Cardiac septum (tissue), 1 donor: ENCODE measurements around the gene RETREG2. TPM values are rescaled to one million over a fixed set of nuclear protein-coding genes. Genes with fewer than 3 reads are reported as not detected.
A peak's percentile ranks its signal among the peaks of the same experiment; 100 is the strongest.
"Not testable (repeated sequence)": the region's sequence is repeated elsewhere in the genome, so short reads cannot be mapped to it uniquely, and the experiment has no call there.

ENCODE experiments used
- DNase-seq: peaks from one replicate; pipeline ENCODE4 v3.0.0-alpha.2; 2020; ENCODE audit warnings: low spot score
- intact Hi-C: fragments of 100-400 bp; cut with DNase I; formaldehyde crosslinking; loops from one replicate; pipeline ENCODE4 v1.14.0; 2022
- total RNA-seq: library from RNA; stranded (reverse); fragmentation: NEBNext Ultra II Directional; extraction: Animal tissue kit (Norgen Biotek cat#: 25700); gene quantifications from one replicate; pipeline ENCODE4 v1.2.1, GENCODE V29; 2021
- donor health status: DM: no; HTN: no; CAD: no.

The RETREG2 gene
- total RNA-seq, 1 donor from 2014 or later = 31.2 TPM

DNA sequence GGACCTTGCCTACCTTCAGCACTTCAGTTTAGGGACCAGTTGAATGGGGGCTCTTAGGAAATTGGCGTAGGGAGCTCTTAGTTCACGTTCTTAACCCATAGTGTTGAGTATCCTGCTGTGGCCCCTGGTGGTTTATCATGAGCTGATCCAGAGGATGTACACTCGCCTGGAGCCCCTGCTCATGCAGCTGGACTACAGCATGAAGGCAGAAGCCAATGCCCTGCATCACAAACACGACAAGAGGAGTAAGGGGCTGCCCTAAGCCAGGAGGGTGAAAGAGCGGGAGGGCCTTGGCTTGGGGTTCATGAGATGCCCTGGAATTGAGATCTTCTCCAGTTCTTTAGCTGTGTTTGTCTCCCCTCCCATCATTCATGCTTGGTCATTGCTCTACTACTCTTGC is 2.9 kb downstream of the RETREG2 start:
- DNase-seq = no peak
- intact Hi-C loops = no loop called here

DNA sequence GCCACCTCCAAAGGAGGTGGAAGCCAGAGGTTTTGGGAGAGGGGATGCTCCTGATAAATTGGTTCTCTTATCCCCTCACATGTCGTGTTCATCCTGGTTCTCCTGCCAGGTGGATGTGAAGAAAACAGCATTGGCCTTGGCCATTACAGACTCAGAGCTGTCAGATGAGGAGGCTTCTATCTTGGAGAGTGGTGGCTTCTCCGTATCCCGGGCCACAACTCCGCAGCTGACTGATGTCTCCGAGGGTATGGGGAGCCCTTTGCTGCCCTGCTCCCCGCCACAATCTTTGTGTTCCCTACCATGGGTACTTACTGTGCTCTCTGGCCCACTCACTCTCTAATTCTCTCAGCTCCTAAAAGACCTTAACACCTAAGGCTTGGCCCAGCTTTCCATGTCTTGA is 3.5 kb downstream of the RETREG2 start:
- DNase-seq = no peak
- intact Hi-C loops = no loop called here

DNA sequence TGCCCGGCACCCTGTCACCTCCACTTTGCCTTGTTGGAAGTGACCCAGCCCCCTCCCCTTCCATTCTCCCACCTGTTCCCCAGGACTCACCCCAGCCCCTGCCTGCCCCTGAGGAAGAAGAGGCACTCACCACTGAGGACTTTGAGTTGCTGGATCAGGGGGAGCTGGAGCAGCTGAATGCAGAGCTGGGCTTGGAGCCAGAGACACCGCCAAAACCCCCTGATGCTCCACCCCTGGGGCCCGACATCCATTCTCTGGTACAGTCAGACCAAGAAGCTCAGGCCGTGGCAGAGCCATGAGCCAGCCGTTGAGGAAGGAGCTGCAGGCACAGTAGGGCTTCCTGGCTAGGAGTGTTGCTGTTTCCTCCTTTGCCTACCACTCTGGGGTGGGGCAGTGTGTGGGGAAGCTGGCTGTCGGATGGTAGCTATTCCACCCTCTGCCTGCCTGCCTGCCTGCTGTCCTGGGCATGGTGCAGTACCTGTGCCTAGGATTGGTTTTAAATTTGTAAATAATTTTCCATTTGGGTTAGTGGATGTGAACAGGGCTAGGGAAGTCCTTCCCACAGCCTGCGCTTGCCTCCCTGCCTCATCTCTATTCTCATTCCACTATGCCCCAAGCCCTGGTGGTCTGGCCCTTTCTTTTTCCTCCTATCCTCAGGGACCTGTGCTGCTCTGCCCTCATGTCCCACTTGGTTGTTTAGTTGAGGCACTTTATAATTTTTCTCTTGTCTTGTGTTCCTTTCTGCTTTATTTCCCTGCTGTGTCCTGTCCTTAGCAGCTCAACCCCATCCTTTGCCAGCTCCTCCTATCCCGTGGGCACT is 4.5 kb downstream of the RETREG2 start:
- no peak for DNase-seq
- intact Hi-C loops = no loop called here

DNA sequence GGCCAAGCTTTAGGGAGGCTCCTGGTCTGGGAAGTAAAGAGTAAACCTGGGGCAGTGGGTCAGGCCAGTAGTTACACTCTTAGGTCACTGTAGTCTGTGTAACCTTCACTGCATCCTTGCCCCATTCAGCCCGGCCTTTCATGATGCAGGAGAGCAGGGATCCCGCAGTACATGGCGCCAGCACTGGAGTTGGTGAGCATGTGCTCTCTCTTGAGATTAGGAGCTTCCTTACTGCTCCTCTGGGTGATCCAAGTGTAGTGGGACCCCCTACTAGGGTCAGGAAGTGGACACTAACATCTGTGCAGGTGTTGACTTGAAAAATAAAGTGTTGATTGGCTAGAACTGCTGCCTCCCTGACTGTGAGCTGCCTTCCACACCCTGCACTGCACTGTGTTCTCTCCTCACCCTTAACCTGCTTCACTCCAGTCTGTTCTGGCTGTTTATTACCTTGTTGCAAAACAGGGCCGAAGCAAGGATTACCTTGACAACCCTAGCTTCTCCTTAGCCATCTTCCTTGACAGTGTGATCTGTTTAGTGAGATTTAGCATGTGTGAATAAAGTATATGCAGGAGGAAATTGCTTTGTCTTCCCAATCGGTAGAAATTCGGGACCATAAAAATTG is 5.2 kb downstream of the RETREG2 start:
- DNase-seq = no peak
- intact Hi-C loops = no loop called here

DNA sequence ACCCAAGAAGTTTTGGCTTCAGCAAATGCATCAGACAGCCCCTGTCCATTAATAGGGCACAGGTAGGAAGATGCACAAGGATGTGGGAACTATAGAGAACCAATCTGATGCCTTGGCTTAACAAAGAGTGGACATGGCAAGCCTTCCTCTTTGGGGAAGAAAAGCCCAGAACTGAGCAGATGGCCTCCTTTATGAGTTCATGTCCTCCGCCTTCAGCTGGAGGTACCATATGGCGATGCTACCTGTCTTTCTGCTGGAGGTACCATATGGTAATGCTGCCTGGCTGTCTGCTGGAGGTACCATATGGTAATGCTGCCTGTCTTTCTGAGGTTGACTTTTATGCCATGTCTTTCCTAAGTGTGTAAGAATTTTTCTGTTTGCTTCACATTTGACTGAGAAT is 6.0 kb downstream of the RETREG2 start:
- intact Hi-C loops = no loop called here
- no peak for DNase-seq

DNA sequence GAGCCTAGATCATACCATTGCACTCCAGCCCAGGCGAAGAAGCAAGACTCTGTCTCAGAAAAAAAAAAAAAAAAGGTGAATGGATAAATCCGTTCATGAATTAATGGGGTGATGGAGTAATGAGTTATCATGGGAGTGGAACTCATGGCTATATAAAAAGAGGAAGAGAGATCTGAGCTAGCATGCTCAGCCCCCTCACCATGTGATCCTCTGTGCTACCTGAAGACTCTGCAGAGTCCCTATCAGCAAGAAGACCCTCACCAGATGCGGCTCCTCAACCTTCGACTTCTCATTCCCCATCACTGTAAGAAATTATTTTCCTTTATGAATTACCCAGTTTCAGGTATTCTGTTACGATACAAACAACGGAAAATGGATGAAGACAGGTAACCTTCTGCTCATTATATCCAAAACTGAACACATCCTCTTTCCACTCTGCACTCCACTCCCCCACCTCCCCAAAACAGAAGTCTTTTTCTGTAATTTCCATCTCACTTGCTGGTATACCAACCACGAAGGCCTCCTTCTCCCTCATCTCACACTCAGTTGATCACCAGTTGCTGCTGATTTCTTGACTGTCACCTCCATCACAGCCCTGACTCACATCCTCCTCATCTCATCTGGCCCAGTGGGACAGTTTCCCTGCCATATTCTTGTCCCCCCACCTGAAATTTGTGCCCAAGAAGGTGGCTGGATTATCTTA is 8.8 kb downstream of the RETREG2 start:
- DNase-seq = no peak
- intact Hi-C loops = no loop called here

DNA sequence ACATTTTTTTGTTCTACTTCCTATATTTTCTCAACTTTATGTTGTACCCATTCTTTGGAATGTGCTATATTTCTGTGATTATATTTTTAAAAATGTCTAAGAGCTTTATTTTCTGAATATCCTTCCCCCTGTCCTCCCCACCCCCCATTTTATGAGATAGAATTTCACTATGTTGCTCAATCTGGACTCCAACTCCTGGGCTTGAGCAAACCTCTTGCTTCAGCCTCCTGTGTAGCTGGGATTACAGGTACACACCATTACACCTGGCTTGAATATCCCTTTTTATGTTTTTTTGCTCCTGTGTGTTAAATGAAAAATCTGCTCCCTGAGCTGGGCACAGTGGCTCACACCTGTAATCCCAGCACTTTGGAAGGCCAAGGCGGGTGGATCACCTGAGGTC is 19.3 kb downstream of the RETREG2 start:
- no peak for DNase-seq

DNA sequence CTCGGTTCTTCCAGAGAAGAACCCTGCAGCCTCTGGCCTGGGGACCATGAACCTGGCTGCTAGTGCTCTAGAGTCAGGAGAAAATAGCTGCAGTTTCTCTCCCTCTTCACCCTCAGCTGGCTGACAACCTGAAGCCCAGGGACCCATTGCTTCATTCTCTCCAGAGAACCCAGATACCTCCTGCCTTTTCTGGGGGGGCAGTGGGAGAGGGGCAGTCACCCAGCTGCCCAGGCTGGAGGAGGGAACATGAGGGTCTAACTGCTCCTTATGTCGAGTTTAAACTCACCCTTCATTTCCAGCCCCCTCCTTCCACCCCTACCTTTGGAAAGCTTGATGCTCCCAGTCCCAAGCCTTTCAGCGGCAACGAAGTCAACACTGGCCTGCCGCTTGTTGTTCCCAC is 20.9 kb downstream of the RETREG2 start:
- DNase-seq = no peak
- intact Hi-C loops = no loop called here

More for the DNA sequence above, 19.3 kb downstream of the RETREG2 start:
- intact Hi-C loops = no loop called here

DNA sequence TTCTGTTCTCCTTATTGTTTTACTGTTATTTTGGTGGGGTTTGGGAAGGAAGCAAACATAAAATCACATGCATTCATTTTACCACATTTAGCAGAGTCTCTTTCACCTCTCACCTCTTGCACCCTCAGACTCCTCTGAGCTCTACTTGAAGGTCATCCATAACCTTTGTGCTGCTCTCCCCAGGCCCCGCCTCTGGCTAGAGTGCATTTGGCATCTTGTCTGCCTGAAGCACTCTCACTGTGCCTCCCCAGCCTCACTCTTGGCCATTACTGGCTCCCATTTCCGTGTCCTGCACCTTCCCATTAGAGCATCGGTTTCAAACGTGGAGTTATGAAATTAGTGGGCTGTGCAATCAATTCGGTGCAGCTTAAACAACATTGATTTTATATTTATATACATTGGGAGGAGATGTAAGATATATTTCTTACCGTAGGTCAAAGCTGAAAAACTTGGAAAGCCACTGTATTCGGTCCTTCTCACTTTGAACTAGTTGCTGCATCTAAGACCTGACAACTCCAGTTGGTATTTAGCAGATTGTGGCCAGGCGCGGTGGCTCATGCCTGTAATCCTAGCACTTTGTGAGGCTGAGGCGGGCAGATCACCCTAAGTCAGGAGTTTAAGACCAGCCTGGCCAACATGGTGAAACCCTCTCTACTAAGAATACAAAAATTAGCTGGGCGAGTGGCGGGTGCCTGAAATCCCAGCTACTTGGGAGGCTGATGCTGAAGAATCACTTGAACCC is 21.6 kb downstream of the RETREG2 start:
- intact Hi-C loops = no loop called here
- DNase-seq = no peak

DNA sequence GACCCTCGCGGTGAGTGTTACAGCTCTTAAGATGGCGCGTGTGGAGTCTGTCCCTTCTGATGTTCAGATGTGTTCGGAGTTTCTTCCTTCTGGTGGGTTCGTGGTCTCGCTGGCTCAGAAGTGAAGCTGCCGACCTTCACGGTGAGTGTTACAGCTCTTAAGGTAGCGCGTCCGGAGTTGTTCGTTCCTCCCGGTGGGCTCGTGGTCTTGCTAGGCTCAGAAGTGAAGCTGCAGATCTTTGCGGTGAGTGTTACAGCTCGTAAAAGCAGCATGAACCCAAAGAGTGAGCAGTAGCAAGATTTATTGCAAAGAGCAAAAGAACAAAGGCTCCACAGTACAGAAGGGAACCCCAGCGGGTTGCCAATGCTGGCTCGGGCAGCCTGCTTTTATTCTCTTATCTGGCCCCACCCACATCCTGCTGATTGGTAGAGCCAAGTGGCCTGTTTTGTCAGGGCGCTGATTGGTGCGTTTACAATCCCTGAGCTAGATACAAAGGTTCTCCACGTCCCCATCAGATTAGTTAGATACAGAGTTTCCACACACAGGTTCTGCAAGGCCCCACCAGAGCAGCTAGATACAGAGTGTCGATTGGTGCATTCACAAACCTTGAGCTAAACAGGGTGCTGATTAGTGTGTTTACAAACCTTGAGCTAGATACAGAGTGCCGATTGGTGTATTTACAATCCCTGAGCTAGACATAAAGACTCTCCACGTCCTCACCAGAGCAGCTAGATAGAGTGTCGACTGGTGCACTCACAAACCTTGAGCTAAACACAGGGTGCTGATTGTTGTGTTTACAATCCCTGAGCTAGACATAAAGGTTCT is 22.6 kb downstream of the RETREG2 start:
- intact Hi-C loops, DNase-seq: not testable (repeated sequence)

DNA sequence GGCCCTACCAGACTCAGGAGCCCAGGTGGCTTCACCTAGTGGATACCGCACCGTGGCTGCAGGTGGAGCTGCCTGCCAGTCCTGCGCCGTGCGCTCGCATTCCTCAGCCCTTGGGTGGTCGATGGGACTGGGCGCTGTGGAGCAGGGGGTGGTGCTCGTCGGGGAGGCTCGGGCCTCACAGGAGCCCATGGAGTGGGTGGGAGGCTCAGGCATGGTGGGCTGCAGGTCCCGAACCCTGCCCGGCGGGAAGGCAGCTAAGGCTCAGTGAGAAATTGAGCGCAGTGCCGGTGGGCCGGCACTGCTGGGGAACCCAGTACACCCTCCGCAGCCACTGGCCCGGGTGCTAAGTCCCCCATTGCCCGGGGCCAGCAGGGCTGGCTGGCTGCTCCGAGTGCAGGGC is 23.3 kb downstream of the RETREG2 start:
- intact Hi-C loops = not testable (repeated sequence)

DNA sequence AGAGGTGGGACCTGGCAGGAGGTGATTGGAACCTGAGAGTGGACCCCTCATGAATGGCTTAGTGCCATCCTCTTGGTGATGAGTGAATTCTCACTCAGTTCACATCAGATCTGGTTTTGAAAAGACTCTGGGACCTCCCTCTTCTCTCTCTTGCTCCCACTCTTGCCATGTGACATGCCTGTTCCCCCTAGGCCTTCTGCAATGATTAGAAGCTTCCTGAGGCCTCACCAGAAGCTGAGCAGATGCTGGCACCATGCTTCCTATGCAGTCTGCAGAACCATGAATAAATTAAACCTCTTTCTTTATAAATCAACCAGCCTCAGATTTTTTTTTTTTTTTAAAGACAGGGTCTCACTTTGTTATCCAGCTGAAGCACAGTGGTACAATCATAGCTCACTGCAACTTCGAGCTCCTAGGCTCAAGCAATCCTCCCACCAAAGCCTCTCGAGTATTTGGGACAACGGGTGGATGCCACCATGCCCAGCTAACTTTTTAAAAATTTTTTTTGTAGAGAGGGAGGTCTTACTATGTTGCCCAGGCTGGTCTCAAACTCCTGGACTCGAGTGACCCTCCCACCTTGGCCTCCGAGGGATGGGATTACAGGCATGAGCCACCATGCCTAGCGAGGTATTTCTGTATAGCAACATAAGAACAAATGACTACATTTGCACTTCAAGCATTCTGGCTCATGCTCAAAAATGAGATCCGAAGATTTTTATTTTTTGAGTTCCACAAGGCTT is 26.5 kb downstream of the RETREG2 start:
- intact Hi-C loops = no loop called here
- DNase-seq = no peak

More for the DNA sequence above, 23.3 kb downstream of the RETREG2 start:
- not testable (repeated sequence) for DNase-seq

DNA sequence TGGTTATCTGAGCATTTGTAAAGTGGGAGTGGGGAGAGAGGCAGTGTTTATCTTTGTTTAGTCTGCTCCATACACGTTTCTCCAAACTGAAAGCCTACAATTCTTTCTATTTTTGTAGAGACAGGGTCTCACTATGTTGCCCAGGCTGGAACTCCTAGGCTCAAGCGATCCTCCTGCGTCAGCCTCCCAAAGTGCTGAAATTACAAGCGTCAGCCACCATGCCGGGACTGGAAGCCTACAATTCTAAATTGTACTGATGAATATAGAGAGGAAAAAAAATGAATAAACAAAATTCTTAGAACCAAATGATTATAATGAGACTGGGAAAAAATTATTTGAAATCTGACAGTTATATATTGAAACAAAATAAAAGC is 27.1 kb downstream of the RETREG2 start:
- intact Hi-C loops = no loop called here
- DNase-seq = no peak

DNA sequence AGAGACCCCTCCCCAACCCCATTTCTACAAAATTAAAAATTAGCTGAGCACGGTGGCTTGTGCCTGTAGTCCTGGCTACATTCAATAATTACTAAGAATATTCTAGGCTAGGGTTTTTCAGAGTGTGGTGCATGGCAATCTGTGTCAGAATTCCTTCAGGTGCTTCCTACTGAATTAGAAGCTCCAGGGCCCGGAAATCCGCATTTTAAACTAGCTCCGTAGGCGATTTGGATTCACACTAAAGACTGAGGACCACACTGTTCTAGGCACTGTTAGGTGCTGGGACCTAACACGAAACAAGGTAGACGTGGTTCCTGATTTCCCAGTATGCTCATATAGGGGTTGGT is 27.9 kb downstream of the RETREG2 start:
- intact Hi-C loops = loop anchor here (1.0 to 2.0 kb wide), 3 partner anchors 29 to 46 kb away; partner anchors contain the start of genes CNPPD1, GLB1L, NHEJ1 and STK16

DNA sequence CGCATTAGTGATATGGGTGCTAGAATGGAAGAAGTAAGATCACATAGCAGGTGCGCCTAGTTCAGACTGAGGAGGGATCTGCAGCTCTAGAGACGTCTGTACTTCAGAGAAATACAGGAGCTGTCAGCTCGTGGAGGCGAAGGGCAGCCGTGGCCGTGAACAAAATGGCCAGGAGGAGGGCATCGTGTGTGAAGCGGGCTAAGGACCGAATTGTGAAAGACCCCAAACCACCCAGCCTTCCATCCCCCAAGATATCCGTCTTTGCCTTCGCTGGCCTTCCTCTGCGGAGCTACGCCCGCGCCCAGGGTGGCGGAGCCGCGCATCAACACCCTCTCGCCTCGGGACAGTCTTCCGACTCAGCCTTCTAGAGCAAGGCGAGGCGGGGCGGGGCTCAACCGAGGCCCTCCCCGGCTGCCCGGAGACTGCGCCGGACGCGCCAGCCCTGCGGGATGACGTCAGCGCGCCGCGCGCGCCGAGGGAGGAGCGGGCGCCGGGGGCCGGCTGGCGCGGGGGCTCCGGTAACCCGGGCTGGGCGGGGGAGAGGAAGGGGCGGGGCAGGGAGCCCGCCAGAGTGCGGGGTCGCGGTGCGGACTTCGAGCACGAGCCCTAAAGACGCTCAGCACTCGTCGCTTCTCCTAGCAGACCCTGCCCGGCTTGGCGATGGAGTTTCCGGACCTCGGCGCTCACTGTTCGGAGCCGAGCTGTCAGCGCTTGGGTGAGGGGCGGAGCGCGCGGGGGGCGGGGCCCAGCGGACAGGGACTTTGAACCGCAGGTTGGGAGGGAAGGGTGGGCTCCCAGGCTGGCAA is 28.5 kb downstream of the RETREG2 start, which contains the start of gene ZFAND2B:
Gene ZFAND2B, plus strand, starts transcription at position 455 of the 806 bp plus-strand sequence. Its CDS starts 206 bp downstream, at position 661.
- DNase-seq = peak; percentile 98
- intact Hi-C loops = loop anchor here (1.0 to 2.0 kb wide), 3 partner anchors 30 to 46 kb away; partner anchors contain the start of genes CNPPD1, GLB1L, NHEJ1 and STK16

More for the DNA sequence above, 27.9 kb downstream of the RETREG2 start:
- DNase-seq = no peak

DNA sequence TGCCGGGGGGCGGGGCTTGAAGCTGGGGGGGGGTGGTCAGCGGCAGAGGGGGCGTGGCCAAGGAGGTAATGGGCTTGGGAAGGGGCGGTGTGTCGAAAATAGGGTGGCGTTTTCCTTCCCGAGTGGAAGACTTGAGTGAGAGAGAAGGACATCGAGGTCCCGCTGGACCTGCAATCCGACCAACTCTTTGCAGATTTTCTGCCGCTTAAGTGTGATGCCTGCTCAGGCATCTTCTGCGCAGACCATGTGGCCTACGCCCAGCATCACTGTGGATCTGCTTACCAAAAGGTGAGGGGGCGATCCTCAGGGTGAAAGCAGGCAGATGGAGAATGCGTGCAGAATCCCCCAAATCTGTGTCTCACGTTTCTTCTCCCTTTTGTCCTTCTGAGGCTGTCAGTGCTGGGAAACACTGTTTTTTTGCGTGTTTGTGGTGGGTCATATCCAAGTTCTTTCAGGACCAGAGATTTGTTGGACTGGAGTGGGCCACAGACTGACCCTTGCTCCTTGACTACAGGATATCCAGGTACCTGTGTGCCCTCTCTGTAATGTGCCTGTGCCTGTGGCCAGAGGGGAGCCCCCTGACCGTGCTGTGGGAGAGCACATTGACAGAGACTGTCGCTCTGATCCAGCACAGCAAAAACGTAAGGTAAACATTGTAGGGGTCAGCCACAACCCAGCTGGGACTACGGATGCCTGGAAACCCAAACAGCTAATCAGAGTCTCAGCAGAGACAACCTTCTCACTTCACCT is 29.2 kb downstream of the RETREG2 start:
- no peak for DNase-seq
- intact Hi-C loops = loop anchor here (2.0 kb wide), 1 partner anchor 31 kb away; the partner anchor contains the start of gene CNPPD1
